Lower leg skin (tissue), 3 donors: Measurements from ENCODE around the gene GPR37L1.

Experiments
- POLR2A ChIP-seq, 2 donors: fragments of 450-650 bp; IDR thresholded peaks; one replicate each; pipeline ENCODE4 v1.6.1; 2016 to 2017; ENCODE audit warnings: antibody characterized with exemption in 2 of 2, mild to moderate bottlenecking in 1 of 2, moderate library complexity in 1 of 2
- TF ChIP-seq, protein P1 (sequence below), 3 donors: fragments of 450-650 bp; IDR thresholded peaks; one replicate each; pipeline ENCODE4 v1.5.1; 2016; ENCODE audit warnings: antibody characterized with exemption in 3 of 3, mild to moderate bottlenecking in 3 of 3, moderate library complexity in 2 of 3

DNA sequence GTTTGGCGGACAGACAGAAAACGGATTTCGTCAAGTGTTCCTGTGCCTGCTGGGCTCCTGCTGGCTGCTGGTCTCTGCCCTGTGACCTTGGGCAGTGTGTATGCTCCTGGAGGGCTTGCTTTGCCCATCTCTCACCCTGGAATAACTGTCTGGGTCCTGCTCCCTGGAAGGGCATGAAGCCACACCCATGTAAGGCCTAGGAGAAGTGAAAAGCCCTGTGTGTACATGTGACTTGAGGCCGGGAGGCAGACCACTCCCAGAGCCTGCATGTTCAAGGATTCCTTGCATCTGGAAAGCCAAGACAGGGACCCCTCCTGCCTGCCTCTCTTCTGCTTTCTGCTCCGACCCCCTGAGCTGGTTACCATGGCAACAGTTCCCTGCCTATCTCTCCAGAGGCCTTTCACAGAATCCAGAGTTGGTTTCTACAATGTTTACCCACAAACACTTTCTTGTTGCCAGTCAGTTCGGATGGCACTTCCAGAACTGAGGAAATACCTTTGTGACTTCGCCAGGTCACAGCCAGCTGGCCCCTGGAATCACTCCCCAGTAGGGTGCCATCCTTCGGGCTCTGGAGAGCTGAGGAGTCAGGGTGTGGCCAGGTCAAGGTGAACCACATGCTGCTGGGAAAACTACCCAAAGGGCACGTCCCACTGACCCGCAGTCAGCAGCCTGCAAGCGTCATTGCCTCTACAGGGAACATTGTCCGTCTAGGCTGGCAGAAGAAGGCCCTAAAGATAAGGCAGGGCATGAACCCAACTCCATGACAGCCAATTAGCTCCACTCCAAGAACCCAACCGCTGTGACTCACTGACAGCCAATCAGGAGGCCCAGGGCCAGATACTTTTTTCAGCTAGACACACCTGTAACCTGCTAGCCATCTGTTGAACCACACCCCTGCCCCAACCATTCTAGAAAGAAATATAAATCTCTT lies 14.7 kb upstream of the GPR37L1 start:
- TF ChIP-seq, protein P1, sequence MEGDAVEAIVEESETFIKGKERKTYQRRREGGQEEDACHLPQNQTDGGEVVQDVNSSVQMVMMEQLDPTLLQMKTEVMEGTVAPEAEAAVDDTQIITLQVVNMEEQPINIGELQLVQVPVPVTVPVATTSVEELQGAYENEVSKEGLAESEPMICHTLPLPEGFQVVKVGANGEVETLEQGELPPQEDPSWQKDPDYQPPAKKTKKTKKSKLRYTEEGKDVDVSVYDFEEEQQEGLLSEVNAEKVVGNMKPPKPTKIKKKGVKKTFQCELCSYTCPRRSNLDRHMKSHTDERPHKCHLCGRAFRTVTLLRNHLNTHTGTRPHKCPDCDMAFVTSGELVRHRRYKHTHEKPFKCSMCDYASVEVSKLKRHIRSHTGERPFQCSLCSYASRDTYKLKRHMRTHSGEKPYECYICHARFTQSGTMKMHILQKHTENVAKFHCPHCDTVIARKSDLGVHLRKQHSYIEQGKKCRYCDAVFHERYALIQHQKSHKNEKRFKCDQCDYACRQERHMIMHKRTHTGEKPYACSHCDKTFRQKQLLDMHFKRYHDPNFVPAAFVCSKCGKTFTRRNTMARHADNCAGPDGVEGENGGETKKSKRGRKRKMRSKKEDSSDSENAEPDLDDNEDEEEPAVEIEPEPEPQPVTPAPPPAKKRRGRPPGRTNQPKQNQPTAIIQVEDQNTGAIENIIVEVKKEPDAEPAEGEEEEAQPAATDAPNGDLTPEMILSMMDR (IDR thresholded peaks at IDR 0.05), result no peak
- no peak for TF ChIP-seq POLR2A (IDR thresholded peaks at IDR 0.05)
